ENCODE results near the gene AP4B1. TPM values are rescaled to one million over a fixed set of nuclear protein-coding genes. Genes with fewer than 3 reads are reported as not detected.

AP4B1 gene
- total RNA-seq = 11.7 and 13.6 TPM in 2 replicates

DNA sequence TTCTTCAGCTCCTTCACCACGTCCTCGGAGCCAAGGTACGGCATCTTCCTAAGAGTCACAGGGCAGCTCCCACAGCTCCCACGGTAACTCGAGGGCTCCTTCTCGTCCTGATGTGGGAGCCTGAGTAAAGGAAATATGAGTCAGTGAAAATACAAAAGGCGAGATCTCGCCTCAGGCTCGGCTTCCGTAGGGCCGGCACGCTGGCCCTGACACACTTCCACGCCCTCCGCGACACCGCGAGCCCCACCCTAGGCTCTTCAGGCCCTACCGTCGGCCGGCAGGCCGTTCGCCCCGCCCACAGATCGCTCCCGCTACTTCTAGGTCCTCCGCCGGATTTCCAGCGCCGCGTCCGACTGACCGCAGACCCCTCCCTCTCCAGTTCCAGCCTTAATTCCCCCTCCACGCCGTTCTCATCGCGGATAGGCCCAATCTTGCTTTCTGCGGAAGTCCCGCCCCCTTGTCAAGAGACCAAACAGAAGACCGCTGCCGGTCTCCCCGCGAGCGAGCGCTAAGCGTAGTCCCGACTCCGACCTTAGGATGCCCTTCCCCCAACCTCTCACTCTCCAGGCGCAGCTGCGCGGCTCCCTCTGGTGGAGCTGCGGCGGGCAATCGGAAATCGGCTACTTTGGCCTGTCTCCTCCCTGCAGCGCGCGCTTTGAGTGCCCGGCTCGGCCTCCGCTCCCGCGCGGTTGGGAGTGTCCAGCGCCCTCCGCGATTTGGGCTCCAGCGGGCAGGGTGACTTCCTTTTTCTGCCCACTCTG, at the start of gene AP4B1, which contains the start of gene DCLRE1B:
Gene AP4B1 (minus strand): TSS at position 126 of the 761 bp plus-strand sequence. CDS start 82 bp downstream, at position 44.
Gene DCLRE1B (plus strand): TSS at position 653 of the 761 bp plus-strand sequence. CDS start 261 bp downstream, outside the sequence.

DNA sequence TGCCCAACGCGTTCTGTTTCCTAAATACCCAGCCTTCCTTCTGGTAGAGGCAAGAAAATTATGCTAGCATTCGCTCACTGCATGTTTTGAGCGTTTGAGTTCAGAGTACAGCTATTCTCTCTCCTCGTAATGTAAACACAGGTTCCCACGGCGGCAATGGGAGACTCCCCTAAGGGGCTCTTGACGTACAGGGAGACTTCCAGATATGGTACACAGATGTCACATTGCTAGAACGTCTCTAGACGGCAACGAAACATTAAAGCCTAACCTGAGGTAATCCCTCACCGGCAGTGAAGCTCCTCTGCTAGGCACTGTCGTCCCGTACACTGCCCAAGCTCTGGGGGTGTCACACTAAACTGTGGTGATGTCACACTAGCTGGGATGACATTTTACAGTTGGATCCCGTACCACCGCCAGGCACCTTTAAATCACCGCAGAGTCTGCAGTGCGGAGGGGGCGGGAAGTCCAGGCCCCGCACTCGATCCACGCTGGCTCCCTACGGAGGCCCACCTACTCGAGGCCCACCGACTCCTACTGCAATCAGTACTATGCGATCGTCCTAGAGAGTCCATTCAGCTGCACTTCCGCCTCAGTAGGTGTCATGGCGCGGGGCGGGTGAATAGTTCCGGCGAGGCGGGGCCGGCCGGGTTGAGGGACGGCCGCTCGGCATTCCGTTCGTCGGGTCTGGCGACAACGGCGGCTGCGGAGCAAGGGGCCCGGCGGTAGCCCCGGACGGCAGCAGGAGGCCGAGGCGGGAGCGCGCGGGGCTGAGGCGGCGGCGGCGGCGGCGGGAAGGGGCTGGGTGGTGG, 24.5 kb upstream of the AP4B1 start, which contains the start of gene HIPK1:
Gene HIPK1 (plus strand): TSS at position 384 of the 809 bp plus-strand sequence.

DNA sequence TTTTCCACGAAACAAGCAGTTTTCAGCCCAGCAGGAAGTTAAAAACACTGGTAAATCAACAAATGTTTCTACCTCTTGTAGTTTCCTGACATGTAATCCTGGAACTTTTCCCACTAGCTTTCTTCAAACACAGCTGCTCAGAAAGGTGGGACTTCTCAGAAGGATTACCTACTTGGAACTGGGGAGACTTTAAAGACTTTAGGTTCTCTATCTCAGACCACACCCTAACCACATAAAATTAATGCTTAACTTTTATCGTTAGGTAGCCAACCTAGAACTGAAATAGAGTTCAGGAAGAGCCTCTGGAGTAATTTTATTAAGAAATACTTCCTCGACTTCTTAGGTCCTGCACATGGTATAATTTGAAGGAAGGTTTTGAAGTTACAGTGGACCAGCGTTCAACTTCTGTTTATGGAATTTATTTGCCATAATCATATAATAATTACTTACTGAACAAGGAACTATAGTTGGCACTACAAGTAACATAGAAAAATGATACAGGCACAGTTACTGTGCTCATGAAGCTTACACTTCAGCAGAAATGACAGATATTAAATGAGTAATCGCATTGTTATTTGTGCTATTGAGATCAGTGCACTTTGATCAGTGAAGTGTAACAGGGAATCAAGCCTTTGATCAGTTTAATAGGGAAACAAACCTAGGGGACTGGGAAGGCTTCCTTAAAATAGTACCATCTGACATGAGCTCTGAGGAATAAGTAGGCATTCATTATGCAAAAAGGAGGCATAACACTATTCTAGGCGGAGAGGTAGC, 17.0 kb downstream of the AP4B1 start, which contains the start of gene BCL2L15:
Gene BCL2L15 (minus strand): TSS at position 180 of the 774 bp plus-strand sequence. CDS start 206 bp downstream, outside the sequence.

DNA sequence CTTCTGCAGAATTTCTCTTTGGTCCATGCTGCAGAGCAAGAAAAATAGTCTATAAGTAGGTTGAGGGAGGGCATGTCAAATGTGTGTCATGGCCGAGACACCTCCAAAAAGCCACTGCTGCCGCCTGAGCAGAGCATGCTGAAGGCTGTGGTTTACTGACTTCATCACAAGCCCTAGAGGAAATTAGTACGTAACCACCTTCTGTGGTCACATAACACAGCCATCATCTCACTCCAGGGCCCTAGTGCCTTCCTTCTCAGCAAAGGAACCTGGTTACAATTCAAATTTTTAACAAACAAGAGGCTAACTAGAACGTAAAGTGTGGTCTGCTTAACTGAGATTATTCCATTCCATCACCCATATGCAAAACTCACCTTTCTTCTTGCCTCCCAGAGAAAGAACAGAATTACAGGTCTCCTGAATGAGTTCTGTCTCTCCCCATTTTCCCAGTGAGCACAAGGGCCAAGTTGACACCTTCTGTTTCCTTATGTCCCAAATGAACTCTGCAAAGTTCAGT, 32.9 kb downstream of the AP4B1 start, which contains the start of gene PTPN22:
Gene PTPN22 (minus strand): TSS at position 116 of the 517 bp plus-strand sequence.

Other genes with a start within 250 kb of the AP4B1 start
- gene PHTF1, start 145.3 kb downstream of the AP4B1 start, total RNA-seq = 30.0 and 34.4 TPM in 2 replicates
- gene RSBN1, start 92.3 kb downstream of the AP4B1 start, total RNA-seq = 17.3 and 17.7 TPM in 2 replicates
- gene PTPN22, start 33.1 kb downstream of the AP4B1 start, total RNA-seq = 0.91 and 4.7 TPM in 2 replicates
- 0.03 and 0.07 TPM in 2 replicates for gene BCL2L15, start 17.2 kb downstream of the AP4B1 start, total RNA-seq
- 1.7 and 1.8 TPM in 2 replicates for gene DCLRE1B, start 527 bp upstream of the AP4B1 start, total RNA-seq
- 31.0 and 34.3 TPM in 2 replicates for gene HIPK1, start 24.5 kb upstream of the AP4B1 start, total RNA-seq
- 24.8 and 36.4 TPM in 2 replicates for gene OLFML3, start 74.7 kb upstream of the AP4B1 start, total RNA-seq
- gene SYT6, start 249.1 kb upstream of the AP4B1 start, total RNA-seq = not detected in 2 replicates

All from smooth muscle cell of the pulmonary artery (primary cell).